Spleen (tissue), 11 donors: Measurements from ENCODE around the gene RPL7L1. TPM values are rescaled to one million over a fixed set of nuclear protein-coding genes. Genes with fewer than 3 reads are reported as not detected.

Experiments used
- DNase-seq: peaks from one replicate; pipeline ENCODE4 v3.0.0-alpha.2; 2020
- H3K27ac ChIP-seq, 8 donors: fragments of 200-600 bp; sonication (generic) in 7 of 8; 1 replicate in 4 of 8; 2 replicates in 4 of 8; pipeline versions ENCODE4 v1.5.0 to v1.8.0; 2016 to 2021; ENCODE audit warnings: inconsistent platforms in 4 of 8, mild to moderate bottlenecking in 4 of 8, moderate library complexity in 1 of 8
- H3K27me3 ChIP-seq, 7 donors: fragments of 200-600 bp; sonication (generic) in 6 of 7; replicated peaks in 1 of 7; 1 replicate in 4 of 7; 2 replicates in 3 of 7; pipeline versions ENCODE4 v1.5.0 to v1.8.0; 2016 to 2021; ENCODE audit warnings: inconsistent platforms in 3 of 7, mild to moderate bottlenecking in 1 of 7
- H3K36me3 ChIP-seq, 6 donors: fragments of 200-600 bp; sonication (generic) in 5 of 6; 1 replicate in 4 of 6; 2 replicates in 2 of 6; pipeline versions ENCODE4 v1.5.0 to v1.8.0; 2016 to 2021; ENCODE audit warnings: inconsistent platforms in 2 of 6
- H3K4me1 ChIP-seq, 6 donors: fragments of 200-600 bp; sonication (generic) in 5 of 6; 1 replicate in 3 of 6; 2 replicates in 3 of 6; pipeline versions ENCODE4 v1.5.0 to v1.8.0; 2016 to 2021; ENCODE audit warnings: inconsistent platforms in 3 of 6
- H3K4me3 ChIP-seq, 8 donors: fragments of 200-600 bp; sonication (generic) in 7 of 8; 1 replicate in 4 of 8; 2 replicates in 4 of 8; pipeline versions ENCODE4 v1.5.0 to v1.8.0; 2016 to 2021; ENCODE audit warnings: inconsistent platforms in 4 of 8, mild to moderate bottlenecking in 4 of 8, moderate library complexity in 2 of 8
- H3K9me3 ChIP-seq, 8 donors: fragments of 200-600 bp; sonication (generic) in 7 of 8; 1 replicate in 4 of 8; 2 replicates in 4 of 8; pipeline versions ENCODE4 v1.5.0 to v1.8.0; 2016 to 2021; ENCODE audit warnings: inconsistent platforms in 4 of 8
- CTCF ChIP-seq, 11 experiments: fragments of 200-600 bp in 7 of 11; fragments of 450-650 bp in 4 of 11; sonication (generic) in 4 of 11; IDR thresholded peaks in 8 of 11; conservative IDR thresholded peaks in 3 of 11; 1 replicate in 7 of 11; 2 replicates in 4 of 11; pipeline versions ENCODE4 v1.4.0 to v1.8.0; 2016 to 2021; ENCODE audit warnings: antibody characterized with exemption in 11 of 11, inconsistent platforms in 4 of 11, mild to moderate bottlenecking in 1 of 11
- POLR2A ChIP-seq, 3 donors: fragments of 450-650 bp; IDR thresholded peaks; one replicate each; pipeline ENCODE4 v1.5.1; 2017; ENCODE audit warnings: antibody characterized with exemption in 3 of 3, mild to moderate bottlenecking in 1 of 3
- POLR2AphosphoS5 ChIP-seq, 3 donors: sonication (generic); formaldehyde crosslinking; IDR thresholded peaks; one replicate each; pipeline ENCODE4 v1.5.1; 2017; ENCODE audit warnings: antibody characterized with exemption in 3 of 3
- WGBS, 5 donors: extraction: QIAGEN DNeasy Blood & Tissue Kit in 3 of 5; methylation state at CpG; one replicate each; pipeline versions ENCODE4 v1.1.5 to v1.1.7; 2013 to 2018; 5-methylcytosine and 5-hydroxymethylcytosine counted together
- intact Hi-C: fragments of 100-400 bp; cut with DNase I; formaldehyde crosslinking; loops from one replicate; pipeline ENCODE4 v1.15.0; 2023; ENCODE audit warnings: low total_unique reads
- polyA plus RNA-seq, 3 donors: library from polyadenylated mRNA; stranded (reverse); fragments of 200-250 nt; gene quantifications; one replicate each; pipeline ENCODE4 v1.2.1, GENCODE V29; 2013
- total RNA-seq, 7 donors: library from RNA; depleted of rRNA in 3 of 7; stranded (reverse); fragments of >200 nt in 3 of 7; fragmentation: NEBNext Ultra II Directional in 4 of 7; extraction: Animal tissue kit (Norgen Biotek cat#: 25700) in 4 of 7; gene quantifications; one replicate each; pipeline versions ENCODE4 v1.1.0 to v1.2.1, GENCODE V29; 2016 to 2021
- donor health status: healthy with polysubstance abuse.
- donor health status: DM: no; HTN: no; CAD: no; lungs with moderate emphysema.
- donor health status: DM: no; HTN: no; CAD: no.
- donor health status: Bipolar disorder and iron deficiency.
- donor health status: healthy.
- donor health status: DM: no; HTN: no; CAD: no.
- donor health status: DM: yes; HTN: yes; CAD: no.

The RPL7L1 gene
- total and polyA plus RNA-seq, 10 donors, result 27.6 to 92.4 (median 66.9) TPM

- no peak for TF ChIP-seq POLR2A (IDR thresholded peaks at IDR 0.05)
- no peak for TF ChIP-seq CTCF (IDR thresholded peaks at IDR 0.05 in 8 of 11, conservative IDR thresholded peaks at IDR 0.05 in 3 of 11)
- no peak for TF ChIP-seq POLR2AphosphoS5 (IDR thresholded peaks at IDR 0.05)
Measured at GRCh38 chr6:42841844-42842584, 37.4 kb upstream of the RPL7L1 start.

GRCh38 chr6:42845327-42845694 lies 34.1 kb upstream of the RPL7L1 start:
- no peak overlapping the region for H3K27ac ChIP-seq
- WGBS, 5 donors, result 94 to 100% (median 98%) methylated on average over 6 of the region's 6 CpGs
- no peak for TF ChIP-seq POLR2AphosphoS5 (IDR thresholded peaks at IDR 0.05)
- TF ChIP-seq CTCF (IDR thresholded peaks at IDR 0.05 in 8 of 11, conservative IDR thresholded peaks at IDR 0.05 in 3 of 11), result no peak
- no peak for TF ChIP-seq POLR2A (IDR thresholded peaks at IDR 0.05)
- peaks cover 0 to 69% (median 3%) of the 10 kb centered on the region in 6 donors for H3K36me3 ChIP-seq
- no peak for DNase-seq
- H3K4me1 ChIP-seq, result no peaks in the 10 kb centered on the region
- intact Hi-C loops, result no loop called here
- no peaks in the 10 kb centered on the region for H3K9me3 ChIP-seq
- H3K4me3 ChIP-seq, result no peak overlapping the region
- no peaks in the 10 kb centered on the region for H3K27me3 ChIP-seq

More at GRCh38 chr6:42841844-42842584, 37.4 kb upstream of the RPL7L1 start:
- no peaks in the 10 kb centered on the region for H3K9me3 ChIP-seq
- 82 to 87% (median 83%) methylated on average over 6 of the region's 6 CpGs for WGBS, 5 donors
- intact Hi-C loops, result no loop called here
- no peak overlapping the region for H3K27ac ChIP-seq
- no peak overlapping the region for H3K4me3 ChIP-seq
- DNase-seq, result no peak
- no peaks in the 10 kb centered on the region for H3K27me3 ChIP-seq
- H3K4me1 ChIP-seq, result peaks cover 0 to 6% (median 0%) of the 10 kb centered on the region in 6 donors
- peaks cover 0 to 76% (median 6%) of the 10 kb centered on the region in 6 donors for H3K36me3 ChIP-seq

- 73 to 98% (median 86%) methylated on average over 2 of the region's 2 CpGs for WGBS, 5 donors
- Histone ChIP-seq H3K4me1 (no peaks in the 10 kb centered on the region), H3K27ac (no peak overlapping the region), H3K4me3 (no peak overlapping the region), H3K9me3 (no peaks in the 10 kb centered on the region), H3K27me3 (no peaks in the 10 kb centered on the region), H3K36me3 (peaks cover 0 to 76% (median 3%) of the 10 kb centered on the region in 6 donors)
- no peak for DNase-seq
- no peak for TF ChIP-seq CTCF (IDR thresholded peaks at IDR 0.05 in 8 of 11, conservative IDR thresholded peaks at IDR 0.05 in 3 of 11)
- TF ChIP-seq POLR2AphosphoS5 (IDR thresholded peaks at IDR 0.05), result no peak
- no peak for TF ChIP-seq POLR2A (IDR thresholded peaks at IDR 0.05)
- intact Hi-C loops, result no loop called here
Measured at GRCh38 chr6:42846505-42846904, 32.9 kb upstream of the RPL7L1 start.

- Histone ChIP-seq H3K4me3 (no peak overlapping the region), H3K4me1 (no peaks in the 10 kb centered on the region), H3K36me3 (peaks cover 0 to 86% (median 22%) of the 10 kb centered on the region in 6 donors), H3K27ac (no peak overlapping the region), H3K9me3 (no peaks in the 10 kb centered on the region), H3K27me3 (no peaks in the 10 kb centered on the region)
- TF ChIP-seq POLR2AphosphoS5 (IDR thresholded peaks at IDR 0.05) (no peak), CTCF (IDR thresholded peaks at IDR 0.05 in 8 of 11, conservative IDR thresholded peaks at IDR 0.05 in 3 of 11) (no peak), POLR2A (IDR thresholded peaks at IDR 0.05) (no peak)
- intact Hi-C loops, result no loop called here
- no peak for DNase-seq
- WGBS, 5 donors, result 91 to 95% (median 92%) methylated on average over 4 of the region's 4 CpGs
Measured at GRCh38 chr6:42848700-42849099, 30.7 kb upstream of the RPL7L1 start.
